A549 (cell line): Measurements from ENCODE around the gene RNF217.

Source experiments
- CEBPB ChIP-seq, 2 experiments: fragments of >200 bp in 1 of 2; sonication (Bioruptor Twin) in 1 of 2; formaldehyde crosslinking in 1 of 2; IDR thresholded peaks; 2 replicates each; pipeline ENCODE4 v1.6.1; 2012 to 2016
- MYC ChIP-seq: IDR thresholded peaks from 2 replicates; pipeline ENCODE4 v1.6.1; 2012; ENCODE audit warnings: mild to moderate bottlenecking, inconsistent platforms, low read length, improper control_type of control experiment, borderline replicate concordance

DNA sequence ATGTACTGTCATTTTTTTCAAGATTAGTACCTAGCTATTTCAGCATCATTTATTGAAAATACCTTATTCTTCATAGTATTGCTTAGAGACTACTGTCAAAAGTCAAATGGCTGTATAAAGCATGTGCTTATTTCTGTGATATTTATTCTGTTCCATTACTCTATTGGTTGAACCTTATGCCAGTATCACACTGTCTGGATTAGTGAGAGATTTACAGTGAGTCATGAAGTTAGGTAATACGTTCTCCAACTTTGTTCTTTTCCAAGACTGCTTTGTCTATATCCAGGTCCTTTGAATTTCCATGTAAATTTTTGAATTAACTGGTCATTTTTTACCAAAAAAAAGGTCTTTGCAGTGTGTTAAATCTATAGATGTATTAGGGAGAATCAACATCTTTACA lies 18.6 kb upstream of the RNF217 start:
- TF ChIP-seq MYC (no peak), CEBPB (IDR thresholded peaks at IDR 0.05) (no peak)
